ENCODE results near the gene TCAIM.

GRCh38 chr3:44387404-44387803, 48.8 kb downstream of the TCAIM start:
- TF ChIP-seq POLR2AphosphoS5 (IDR thresholded peaks at IDR 0.05): no peak
- TF ChIP-seq CTCF (IDR thresholded peaks at IDR 0.05): no peak

Measured in prostate gland (tissue), 2 donors.